Measurements from ENCODE around the gene MYBBP1A.

MYBBP1A gene

DNA sequence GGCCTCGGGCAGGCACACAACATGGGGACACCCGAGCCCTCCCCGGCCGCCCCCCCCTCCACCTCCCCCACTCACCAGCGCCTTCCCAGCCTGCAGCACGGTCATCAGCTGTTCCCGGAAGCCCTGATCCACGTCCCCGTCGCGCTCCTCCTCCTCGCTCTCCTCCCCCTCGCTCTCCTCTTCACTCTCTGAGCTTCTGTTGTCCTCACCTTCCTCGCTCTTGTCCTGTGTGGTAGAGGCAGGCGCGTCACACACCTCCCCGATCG is 10.3 kb downstream of the MYBBP1A start:
- POLR2A ChIA-PET = interaction anchor here (1.6 kb wide), 1 partner anchor 10 kb away, joined by 5 read pairs; no protein-coding TSS in a partner anchor
- no peak for DNase-seq (ENCODE audit: low read depth, low spot score)
- TF ChIP-seq, protein P1, sequence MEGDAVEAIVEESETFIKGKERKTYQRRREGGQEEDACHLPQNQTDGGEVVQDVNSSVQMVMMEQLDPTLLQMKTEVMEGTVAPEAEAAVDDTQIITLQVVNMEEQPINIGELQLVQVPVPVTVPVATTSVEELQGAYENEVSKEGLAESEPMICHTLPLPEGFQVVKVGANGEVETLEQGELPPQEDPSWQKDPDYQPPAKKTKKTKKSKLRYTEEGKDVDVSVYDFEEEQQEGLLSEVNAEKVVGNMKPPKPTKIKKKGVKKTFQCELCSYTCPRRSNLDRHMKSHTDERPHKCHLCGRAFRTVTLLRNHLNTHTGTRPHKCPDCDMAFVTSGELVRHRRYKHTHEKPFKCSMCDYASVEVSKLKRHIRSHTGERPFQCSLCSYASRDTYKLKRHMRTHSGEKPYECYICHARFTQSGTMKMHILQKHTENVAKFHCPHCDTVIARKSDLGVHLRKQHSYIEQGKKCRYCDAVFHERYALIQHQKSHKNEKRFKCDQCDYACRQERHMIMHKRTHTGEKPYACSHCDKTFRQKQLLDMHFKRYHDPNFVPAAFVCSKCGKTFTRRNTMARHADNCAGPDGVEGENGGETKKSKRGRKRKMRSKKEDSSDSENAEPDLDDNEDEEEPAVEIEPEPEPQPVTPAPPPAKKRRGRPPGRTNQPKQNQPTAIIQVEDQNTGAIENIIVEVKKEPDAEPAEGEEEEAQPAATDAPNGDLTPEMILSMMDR (IDR thresholded peaks at IDR 0.05; ENCODE audit: insufficient read depth, low read length, missing control alignments) = no peak
- CTCF ChIA-PET = interaction anchor here (1.8 kb wide), 1 partner anchor 22 kb away, joined by 10 read pairs; no protein-coding TSS in a partner anchor
- H3K4me3 ChIP-seq (ENCODE audit: low read depth, low read length) = no peak overlapping the region

DNA sequence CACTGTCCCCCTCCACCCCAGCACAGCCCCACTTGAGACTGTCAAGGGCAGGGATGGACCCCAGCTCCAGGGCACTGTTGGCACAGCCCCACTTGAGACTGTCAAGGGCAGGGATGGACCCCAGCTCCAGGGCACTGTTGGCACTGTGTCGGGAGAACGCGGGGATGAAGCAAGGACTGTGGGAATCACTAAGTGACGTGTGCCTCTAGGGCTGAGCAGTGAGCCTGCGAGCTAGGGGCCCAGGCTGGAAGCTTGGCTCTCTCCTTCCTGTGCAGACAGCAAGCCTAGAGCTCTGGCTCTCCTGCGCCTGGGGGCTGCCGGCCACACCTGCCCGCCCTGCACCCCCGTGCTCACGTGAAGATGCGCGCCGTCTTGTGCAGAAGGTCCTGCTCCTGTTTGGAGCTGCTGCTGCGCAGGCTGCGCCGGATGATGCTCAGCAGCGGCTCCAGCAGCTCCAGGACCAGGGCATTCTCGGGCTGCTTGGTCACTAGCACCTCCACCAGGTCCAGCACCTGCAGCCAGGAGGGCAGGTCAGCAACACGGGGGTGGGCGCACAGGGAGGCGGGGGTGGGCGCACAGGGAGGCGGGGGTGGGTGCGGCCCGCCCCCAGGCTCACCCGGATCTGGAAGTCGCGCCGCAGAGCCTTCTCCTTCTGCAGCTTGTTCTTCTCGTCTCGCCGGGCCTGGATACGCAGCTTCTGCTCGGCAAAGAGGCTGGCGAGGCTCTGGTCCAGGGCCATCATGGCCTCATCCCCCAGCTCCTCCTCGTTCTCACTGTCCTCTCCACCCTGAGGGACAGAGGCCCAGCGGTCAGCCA is 10.8 kb downstream of the MYBBP1A start:
- ChIA-PET CTCF (interaction anchor here (1.8 kb wide), 1 partner anchor 23 kb away, joined by 10 read pairs; no protein-coding TSS in a partner anchor), POLR2A (interaction anchor here (1.6 kb wide), 1 partner anchor 9 kb away, joined by 5 read pairs; no protein-coding TSS in a partner anchor)
- TF ChIP-seq, protein P1 (IDR thresholded peaks at IDR 0.05; ENCODE audit: insufficient read depth, low read length, missing control alignments) = no peak
- H3K4me3 ChIP-seq (ENCODE audit: low read depth, low read length) = no peak overlapping the region
- DNase-seq (ENCODE audit: low read depth, low spot score) = no peak

DNA sequence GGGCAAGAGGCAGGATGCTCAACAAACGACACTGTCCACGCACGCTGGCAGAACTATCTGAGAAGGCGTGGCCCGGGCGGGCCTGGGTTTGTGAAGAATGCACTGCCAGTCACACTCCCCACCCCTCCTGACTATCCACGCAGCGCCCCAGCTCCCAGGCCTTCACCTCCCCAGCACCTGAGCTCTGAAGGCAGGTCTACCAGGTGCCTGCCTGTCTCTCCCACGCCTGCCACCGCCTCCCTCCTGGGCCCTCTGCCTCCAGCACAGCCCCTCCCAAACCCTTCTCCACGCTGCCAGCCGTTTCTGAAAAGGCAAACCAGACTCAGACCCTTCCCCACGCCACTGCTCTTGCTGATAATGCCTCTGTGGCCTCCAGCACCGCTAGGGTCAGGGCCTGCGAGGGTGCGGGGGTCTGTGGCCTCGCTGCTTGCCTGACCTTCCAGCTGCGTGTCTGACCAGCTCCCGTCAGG is 11.6 kb downstream of the MYBBP1A start:
- CTCF ChIA-PET = interaction anchor here (1.8 to 2.8 kb wide), 2 partner anchors 23 kb away, joined by 9 to 10 read pairs; no protein-coding TSS in a partner anchor
- DNase-seq (ENCODE audit: low read depth, low spot score) = no peak

DNA sequence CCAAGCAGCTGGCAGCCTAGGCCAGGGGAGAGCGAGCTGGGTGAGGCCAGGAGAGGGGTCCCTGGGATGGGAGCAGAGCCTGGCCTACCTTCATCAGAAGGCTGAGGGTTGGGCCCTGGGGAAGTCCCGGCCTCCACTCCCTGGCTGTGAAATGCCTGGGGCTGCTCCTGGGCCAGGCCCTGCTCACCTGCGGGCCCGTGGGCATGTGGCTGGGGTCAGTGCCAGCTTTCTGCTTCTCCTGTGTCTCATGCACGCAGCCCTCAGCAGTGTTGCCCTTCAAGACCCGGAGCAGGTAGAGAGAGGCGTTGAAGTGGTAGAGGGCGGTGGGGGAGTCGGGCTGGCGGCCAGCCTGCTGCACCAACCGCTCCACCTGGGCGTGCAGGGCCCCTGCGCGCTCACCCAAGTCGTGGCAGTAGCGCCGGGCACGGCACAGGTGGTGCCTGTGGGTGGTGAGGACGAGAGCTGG is 12.4 kb downstream of the MYBBP1A start:
- CTCF ChIA-PET = interaction anchor here (0.7 to 2.8 kb wide), 3 partner anchors 12 to 124 kb away, joined by 3 to 9 read pairs (median 3); partner anchors contain the start of gene MYBBP1A
- no peak for DNase-seq (ENCODE audit: low read depth, low spot score)

More for the DNA sequence above, 11.6 kb downstream of the MYBBP1A start:
- TF ChIP-seq, protein P1 (IDR thresholded peaks at IDR 0.05; ENCODE audit: insufficient read depth, low read length, missing control alignments) = no peak
- POLR2A ChIA-PET = no interaction called here
- H3K4me3 ChIP-seq (ENCODE audit: low read depth, low read length) = no peak overlapping the region

DNA sequence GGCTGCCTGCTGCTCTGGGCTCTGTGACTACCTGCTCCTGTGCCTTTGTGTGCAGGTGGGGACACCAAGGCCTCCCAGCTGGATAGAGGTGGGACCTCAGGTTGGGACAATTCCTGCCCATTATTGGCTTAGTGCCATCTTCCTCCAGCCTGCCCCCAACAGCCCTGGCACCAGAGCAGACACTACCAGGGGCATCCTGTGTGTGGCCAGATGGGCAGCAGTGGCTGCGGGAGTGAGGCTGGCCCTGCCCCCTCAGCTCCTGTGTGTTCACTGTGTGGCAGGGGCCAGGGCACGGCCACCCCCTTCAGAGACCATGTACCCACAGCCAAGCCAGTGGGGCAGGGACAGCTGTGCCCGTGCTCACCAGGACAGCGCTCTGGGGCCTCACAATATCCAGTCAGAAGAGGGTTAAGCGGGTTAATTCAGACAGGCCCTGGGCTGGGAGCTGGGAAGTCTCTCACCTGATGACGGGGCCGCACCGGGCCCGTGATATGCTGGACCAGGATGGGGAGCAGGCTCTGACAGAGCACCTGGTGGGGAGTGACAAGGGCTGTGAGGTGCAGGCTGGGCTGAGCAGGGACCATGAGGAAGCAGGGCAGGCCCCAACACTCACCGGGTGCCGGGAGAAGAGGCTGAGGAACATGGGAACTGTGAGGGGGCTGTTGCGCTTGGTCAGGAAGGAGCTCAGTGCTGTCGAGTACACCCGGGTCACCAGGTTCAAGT is 13.0 kb downstream of the MYBBP1A start:
- TF ChIP-seq, protein P1 (IDR thresholded peaks at IDR 0.05; ENCODE audit: insufficient read depth, low read length, missing control alignments) = no peak
- H3K4me3 ChIP-seq (ENCODE audit: low read depth, low read length) = no peak overlapping the region
- ChIA-PET POLR2A (no interaction called here), CTCF (interaction anchor here (0.7 to 2.8 kb wide), 3 partner anchors 13 to 123 kb away, joined by 3 to 9 read pairs (median 3); partner anchors contain the start of gene MYBBP1A)
- no peak for DNase-seq (ENCODE audit: low read depth, low spot score)

More for the DNA sequence above, 12.4 kb downstream of the MYBBP1A start:
- POLR2A ChIA-PET = no interaction called here
- TF ChIP-seq, protein P1 (IDR thresholded peaks at IDR 0.05; ENCODE audit: insufficient read depth, low read length, missing control alignments) = no peak
- no peak overlapping the region for H3K4me3 ChIP-seq (ENCODE audit: low read depth, low read length)

Measured in AG04449 (cell line).